ENCODE measurements around the gene SLC30A9. TPM values are rescaled to one million over a fixed set of nuclear protein-coding genes. Genes with fewer than 3 reads are reported as not detected.

SLC30A9 gene
- total and polyA plus RNA-seq, 10 of the 15 experiments (the other 5 are each of a cell fraction or from before 2014, with no cell fraction given): 12.1 to 75.9 (median 46.6) TPM

DNA sequence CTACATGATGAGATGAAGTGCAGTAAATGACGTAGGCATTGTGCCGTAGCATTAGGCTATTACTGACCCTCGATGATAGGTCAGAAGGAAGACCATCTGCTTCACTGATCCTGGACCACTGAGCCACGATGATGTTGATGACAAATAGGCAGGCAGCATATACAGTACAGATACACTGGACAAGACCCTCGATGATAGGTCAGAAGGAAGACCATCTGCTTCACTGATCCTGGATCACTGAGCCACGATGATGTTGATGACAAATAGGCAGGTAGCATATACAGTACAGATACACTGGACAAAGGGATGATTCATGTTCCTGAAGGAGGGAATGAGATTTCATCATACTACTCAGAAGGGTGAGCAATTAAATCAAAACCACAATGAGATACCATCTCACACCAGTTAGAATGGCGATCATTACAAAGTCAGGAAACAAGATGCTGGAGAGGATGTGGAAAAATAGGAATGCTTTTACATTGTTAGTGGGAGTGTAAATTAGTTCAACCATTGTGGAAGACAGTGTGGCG is 111.2 kb downstream of the SLC30A9 start (continued):
- TF ChIP-seq, protein P1, sequence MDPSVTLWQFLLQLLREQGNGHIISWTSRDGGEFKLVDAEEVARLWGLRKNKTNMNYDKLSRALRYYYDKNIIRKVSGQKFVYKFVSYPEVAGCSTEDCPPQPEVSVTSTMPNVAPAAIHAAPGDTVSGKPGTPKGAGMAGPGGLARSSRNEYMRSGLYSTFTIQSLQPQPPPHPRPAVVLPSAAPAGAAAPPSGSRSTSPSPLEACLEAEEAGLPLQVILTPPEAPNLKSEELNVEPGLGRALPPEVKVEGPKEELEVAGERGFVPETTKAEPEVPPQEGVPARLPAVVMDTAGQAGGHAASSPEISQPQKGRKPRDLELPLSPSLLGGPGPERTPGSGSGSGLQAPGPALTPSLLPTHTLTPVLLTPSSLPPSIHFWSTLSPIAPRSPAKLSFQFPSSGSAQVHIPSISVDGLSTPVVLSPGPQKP (IDR thresholded peaks at IDR 0.05; ENCODE audit: low read depth, low read length): no peak
- TF ChIP-seq, protein P2, sequence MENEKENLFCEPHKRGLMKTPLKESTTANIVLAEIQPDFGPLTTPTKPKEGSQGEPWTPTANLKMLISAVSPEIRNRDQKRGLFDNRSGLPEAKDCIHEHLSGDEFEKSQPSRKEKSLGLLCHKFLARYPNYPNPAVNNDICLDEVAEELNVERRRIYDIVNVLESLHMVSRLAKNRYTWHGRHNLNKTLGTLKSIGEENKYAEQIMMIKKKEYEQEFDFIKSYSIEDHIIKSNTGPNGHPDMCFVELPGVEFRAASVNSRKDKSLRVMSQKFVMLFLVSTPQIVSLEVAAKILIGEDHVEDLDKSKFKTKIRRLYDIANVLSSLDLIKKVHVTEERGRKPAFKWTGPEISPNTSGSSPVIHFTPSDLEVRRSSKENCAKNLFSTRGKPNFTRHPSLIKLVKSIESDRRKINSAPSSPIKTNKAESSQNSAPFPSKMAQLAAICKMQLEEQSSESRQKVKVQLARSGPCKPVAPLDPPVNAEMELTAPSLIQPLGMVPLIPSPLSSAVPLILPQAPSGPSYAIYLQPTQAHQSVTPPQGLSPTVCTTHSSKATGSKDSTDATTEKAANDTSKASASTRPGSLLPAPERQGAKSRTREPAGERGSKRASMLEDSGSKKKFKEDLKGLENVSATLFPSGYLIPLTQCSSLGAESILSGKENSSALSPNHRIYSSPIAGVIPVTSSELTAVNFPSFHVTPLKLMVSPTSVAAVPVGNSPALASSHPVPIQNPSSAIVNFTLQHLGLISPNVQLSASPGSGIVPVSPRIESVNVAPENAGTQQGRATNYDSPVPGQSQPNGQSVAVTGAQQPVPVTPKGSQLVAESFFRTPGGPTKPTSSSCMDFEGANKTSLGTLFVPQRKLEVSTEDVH (IDR thresholded peaks at IDR 0.05; ENCODE audit: low read depth, partially characterized antibody): no peak
- TF ChIP-seq FOS (IDR thresholded peaks at IDR 0.05; ENCODE audit: borderline replicate concordance, extremely low read depth, insufficient read length): no peak
- TF ChIP-seq SIN3A (IDR thresholded peaks at IDR 0.05; ENCODE audit: low read depth, low read length): no peak
- TF ChIP-seq, protein P3, sequence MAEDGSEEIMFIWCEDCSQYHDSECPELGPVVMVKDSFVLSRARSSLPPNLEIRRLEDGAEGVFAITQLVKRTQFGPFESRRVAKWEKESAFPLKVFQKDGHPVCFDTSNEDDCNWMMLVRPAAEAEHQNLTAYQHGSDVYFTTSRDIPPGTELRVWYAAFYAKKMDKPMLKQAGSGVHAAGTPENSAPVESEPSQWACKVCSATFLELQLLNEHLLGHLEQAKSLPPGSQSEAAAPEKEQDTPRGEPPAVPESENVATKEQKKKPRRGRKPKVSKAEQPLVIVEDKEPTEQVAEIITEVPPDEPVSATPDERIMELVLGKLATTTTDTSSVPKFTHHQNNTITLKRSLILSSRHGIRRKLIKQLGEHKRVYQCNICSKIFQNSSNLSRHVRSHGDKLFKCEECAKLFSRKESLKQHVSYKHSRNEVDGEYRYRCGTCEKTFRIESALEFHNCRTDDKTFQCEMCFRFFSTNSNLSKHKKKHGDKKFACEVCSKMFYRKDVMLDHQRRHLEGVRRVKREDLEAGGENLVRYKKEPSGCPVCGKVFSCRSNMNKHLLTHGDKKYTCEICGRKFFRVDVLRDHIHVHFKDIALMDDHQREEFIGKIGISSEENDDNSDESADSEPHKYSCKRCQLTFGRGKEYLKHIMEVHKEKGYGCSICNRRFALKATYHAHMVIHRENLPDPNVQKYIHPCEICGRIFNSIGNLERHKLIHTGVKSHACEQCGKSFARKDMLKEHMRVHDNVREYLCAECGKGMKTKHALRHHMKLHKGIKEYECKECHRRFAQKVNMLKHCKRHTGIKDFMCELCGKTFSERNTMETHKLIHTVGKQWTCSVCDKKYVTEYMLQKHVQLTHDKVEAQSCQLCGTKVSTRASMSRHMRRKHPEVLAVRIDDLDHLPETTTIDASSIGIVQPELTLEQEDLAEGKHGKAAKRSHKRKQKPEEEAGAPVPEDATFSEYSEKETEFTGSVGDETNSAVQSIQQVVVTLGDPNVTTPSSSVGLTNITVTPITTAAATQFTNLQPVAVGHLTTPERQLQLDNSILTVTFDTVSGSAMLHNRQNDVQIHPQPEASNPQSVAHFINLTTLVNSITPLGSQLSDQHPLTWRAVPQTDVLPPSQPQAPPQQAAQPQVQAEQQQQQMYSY (CRISPR knock-in tag; IDR thresholded peaks at IDR 0.05): no peak
